IPS-18a (cell line): ENCODE measurements around the gene DNAI2.
"Not testable (repeated sequence)": the region's sequence is repeated elsewhere in the genome, so short reads cannot be mapped to it uniquely, and the experiment has no call there.

Source experiments
- H3K27ac ChIP-seq: one replicate; pipeline ENCODE4 v1.5.1; 2013; ENCODE audit warnings: low read length
- H3K27me3 ChIP-seq: one replicate; pipeline ENCODE4 v1.6.1; 2013; ENCODE audit warnings: mild to moderate bottlenecking, low read length; ENCODE audit not compliant: control insufficient read depth, insufficient read depth
- H3K36me3 ChIP-seq: one replicate; pipeline ENCODE4 v1.6.1; 2013; ENCODE audit warnings: low read depth, low read length; ENCODE audit not compliant: control insufficient read depth
- H3K4me1 ChIP-seq: one replicate; pipeline ENCODE4 v1.6.1; 2013; ENCODE audit warnings: low read depth, low read length; ENCODE audit not compliant: control insufficient read depth
- H3K4me3 ChIP-seq: one replicate; pipeline ENCODE4 v1.5.1; 2013; ENCODE audit warnings: low read length
- H3K9ac ChIP-seq: one replicate; pipeline ENCODE4 v1.6.1; 2013; ENCODE audit warnings: mild to moderate bottlenecking, low read length, moderate library complexity
- H3K9me3 ChIP-seq: one replicate; pipeline ENCODE4 v1.6.1; 2013; ENCODE audit warnings: low read depth, low read length; ENCODE audit not compliant: control insufficient read depth

DNAI2 gene

GRCh38 chr17:74279617-74280016 lies 5.6 kb downstream of the DNAI2 start:
- H3K4me3 ChIP-seq, H3K27me3 ChIP-seq, H3K9ac ChIP-seq, H3K9me3 ChIP-seq, H3K27ac ChIP-seq, H3K36me3 ChIP-seq, H3K4me1 ChIP-seq: not testable (repeated sequence)

GRCh38 chr17:74280093-74280513 lies 6.1 kb downstream of the DNAI2 start:
- Histone ChIP-seq H3K36me3 (no peaks in the 10 kb centered on the region), H3K4me3 (no peak overlapping the region), H3K4me1 (peaks cover 2% of the 10 kb centered on the region), H3K9ac (no peak overlapping the region), H3K27me3 (peaks cover 3% of the 10 kb centered on the region), H3K27ac (no peak overlapping the region), H3K9me3 (no peaks in the 10 kb centered on the region)

DNA sequence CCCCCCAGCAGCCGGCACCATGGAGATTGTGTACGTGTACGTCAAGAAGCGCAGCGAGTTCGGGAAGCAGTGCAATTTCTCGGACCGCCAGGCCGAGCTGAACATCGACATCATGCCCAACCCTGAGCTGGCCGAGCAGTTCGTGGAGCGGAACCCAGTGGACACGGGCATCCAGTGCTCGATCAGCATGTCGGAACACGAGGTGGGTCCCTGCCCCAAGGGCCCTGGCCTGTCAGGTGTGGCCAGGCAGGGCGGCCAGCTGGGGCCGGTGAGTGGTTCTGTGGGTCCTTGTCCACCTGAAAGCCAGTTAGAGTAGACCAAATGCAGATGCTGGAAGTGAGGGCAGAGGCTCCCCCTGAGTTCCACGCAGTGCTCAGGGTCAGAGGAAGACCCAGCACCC lies 7.8 kb downstream of the DNAI2 start:
- Histone ChIP-seq H3K27ac (no peak overlapping the region), H3K27me3 (no peaks in the 10 kb centered on the region), H3K4me3 (no peak overlapping the region), H3K36me3 (no peaks in the 10 kb centered on the region), H3K9me3 (no peaks in the 10 kb centered on the region), H3K4me1 (peaks cover 5% of the 10 kb centered on the region), H3K9ac (no peak overlapping the region)

GRCh38 chr17:74282274-74282586 lies 8.2 kb downstream of the DNAI2 start:
- not testable (repeated sequence) for H3K36me3 ChIP-seq, H3K27ac ChIP-seq, H3K9me3 ChIP-seq, H3K27me3 ChIP-seq, H3K4me1 ChIP-seq, H3K4me3 ChIP-seq, H3K9ac ChIP-seq

DNA sequence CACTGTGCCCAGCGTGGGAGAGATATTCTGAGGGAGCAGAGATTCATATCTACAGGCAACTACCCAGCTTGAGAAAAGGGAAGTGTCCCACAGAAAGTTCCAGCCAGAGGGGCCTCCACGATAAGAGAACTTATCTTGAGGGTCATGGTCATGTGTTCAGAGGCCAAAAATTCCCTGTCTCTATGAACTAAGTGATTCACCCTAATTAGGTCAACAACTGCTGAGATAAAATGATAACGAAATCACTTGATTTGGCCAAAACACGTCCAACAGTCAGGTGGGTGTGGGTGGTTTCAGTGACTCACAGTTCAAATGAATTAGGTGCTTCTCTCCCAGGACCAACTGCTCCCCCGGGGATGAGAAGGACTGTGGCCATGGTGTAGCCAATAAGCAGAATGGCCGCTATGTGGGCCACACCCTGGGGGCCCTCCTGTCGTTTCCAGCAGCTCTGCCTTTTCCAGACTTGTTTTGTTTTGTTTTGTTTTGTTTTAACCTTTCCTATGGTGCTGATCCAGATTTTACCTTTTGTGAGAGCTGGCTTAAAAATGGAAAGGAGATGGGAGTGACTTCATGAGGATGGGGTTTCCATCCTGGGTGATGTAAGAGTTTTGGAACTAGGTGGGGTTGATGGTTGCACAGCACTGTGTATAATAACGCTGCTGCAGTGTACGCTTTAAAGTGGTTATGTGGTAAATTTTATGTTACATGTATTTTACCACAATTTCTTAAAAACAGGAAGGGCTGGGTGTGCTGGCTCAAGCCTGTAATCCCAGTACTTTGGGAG lies 8.7 kb downstream of the DNAI2 start:
- Histone ChIP-seq H3K9ac (no peak overlapping the region), H3K4me3 (no peak overlapping the region), H3K27ac (no peak overlapping the region), H3K4me1 (peaks cover 5% of the 10 kb centered on the region), H3K27me3 (no peaks in the 10 kb centered on the region), H3K9me3 (no peaks in the 10 kb centered on the region), H3K36me3 (no peaks in the 10 kb centered on the region)

- no peaks in the 10 kb centered on the region for H3K27me3 ChIP-seq
- no peak overlapping the region for H3K27ac ChIP-seq
- H3K9ac ChIP-seq, result no peak overlapping the region
- no peaks in the 10 kb centered on the region for H3K9me3 ChIP-seq
- no peaks in the 10 kb centered on the region for H3K36me3 ChIP-seq
- no peak overlapping the region for H3K4me3 ChIP-seq
- peaks cover 5% of the 10 kb centered on the region for H3K4me1 ChIP-seq
These were observed 9.3 kb downstream of the DNAI2 start for GRCh38 chr17:74283371-74283673.

- no peak overlapping the region for H3K4me3 ChIP-seq
- no peak overlapping the region for H3K27ac ChIP-seq
- H3K27me3 ChIP-seq, result no peaks in the 10 kb centered on the region
- peaks cover 5% of the 10 kb centered on the region for H3K4me1 ChIP-seq
- H3K36me3 ChIP-seq, result no peaks in the 10 kb centered on the region
- H3K9me3 ChIP-seq, result no peaks in the 10 kb centered on the region
- no peak overlapping the region for H3K9ac ChIP-seq
These were observed 13.1 kb downstream of the DNAI2 start for GRCh38 chr17:74287031-74287602.

DNA sequence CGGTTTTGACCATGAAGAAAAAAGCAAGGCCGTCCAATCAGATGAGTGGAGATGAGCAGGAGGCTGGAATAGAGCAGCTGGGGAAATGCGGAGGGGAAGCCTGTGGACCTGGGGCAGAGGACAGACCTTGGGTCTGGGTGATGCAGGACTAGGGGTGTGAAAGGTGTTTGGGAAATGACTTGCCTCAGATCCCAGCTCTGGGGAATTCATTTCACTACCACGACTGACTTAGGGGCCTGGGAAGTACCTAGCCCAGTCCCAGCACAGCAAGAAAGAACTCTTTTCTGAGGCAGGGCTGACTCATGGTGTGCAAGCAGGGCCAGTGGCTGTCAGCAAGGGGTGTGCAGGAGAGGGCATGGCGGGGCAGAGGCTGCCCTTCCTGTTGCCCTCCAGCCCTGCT lies 14.8 kb downstream of the DNAI2 start:
- no peak overlapping the region for H3K4me3 ChIP-seq
- no peaks in the 10 kb centered on the region for H3K27me3 ChIP-seq

DNA sequence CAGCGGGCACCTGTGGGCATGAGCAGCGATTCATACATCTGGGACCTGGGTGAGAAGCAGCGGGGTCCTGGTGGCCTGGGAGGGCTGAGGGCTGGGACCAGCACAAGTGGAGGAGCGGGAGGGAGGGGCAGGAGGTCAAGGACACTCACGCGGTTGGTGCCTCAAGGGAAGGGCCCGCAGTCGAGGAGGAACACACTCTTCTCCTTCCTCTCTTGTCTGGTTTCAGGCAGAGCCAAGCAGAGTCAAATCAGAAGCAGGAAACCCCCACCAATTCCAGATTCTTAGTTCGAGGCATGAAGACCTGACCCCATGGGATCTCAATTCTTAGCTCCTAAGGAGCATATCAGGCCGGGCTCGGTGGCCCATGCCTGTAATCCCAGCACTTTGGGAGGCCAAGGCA lies 15.7 kb downstream of the DNAI2 start:
- H3K36me3 ChIP-seq, result no peaks in the 10 kb centered on the region
- H3K4me1 ChIP-seq, result peaks cover 5% of the 10 kb centered on the region
- no peak overlapping the region for H3K4me3 ChIP-seq
- no peaks in the 10 kb centered on the region for H3K27me3 ChIP-seq
- no peak overlapping the region for H3K9ac ChIP-seq
- H3K27ac ChIP-seq, result no peak overlapping the region
- no peaks in the 10 kb centered on the region for H3K9me3 ChIP-seq

More for the DNA sequence above, 14.8 kb downstream of the DNAI2 start:
- H3K4me1 ChIP-seq, result peaks cover 5% of the 10 kb centered on the region
- H3K36me3 ChIP-seq, result no peaks in the 10 kb centered on the region
- H3K9me3 ChIP-seq, result no peaks in the 10 kb centered on the region
- no peak overlapping the region for H3K27ac ChIP-seq
- H3K9ac ChIP-seq, result no peak overlapping the region

DNA sequence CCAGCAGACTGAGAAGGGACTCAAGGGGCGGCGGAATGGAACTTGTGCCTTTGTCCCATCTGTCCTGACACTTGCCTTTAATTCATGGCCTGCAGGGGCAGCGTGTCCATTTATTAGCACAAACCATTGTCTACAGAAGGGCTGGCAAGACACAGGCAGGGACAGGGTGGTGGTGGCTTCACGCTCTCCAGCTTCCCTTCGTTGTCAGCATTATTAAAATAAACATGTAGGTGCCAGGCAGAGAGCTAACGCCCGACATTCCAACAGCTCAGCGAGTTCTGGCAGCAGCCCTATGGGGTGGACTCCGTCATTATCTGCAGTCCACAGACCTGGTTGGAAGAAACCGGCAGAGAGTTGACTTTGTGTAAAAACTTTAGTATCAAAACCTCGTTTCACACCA lies 16.3 kb downstream of the DNAI2 start:
- peaks cover under 1% of the 10 kb centered on the region for H3K4me1 ChIP-seq
- H3K9ac ChIP-seq, result no peak overlapping the region
- no peak overlapping the region for H3K27ac ChIP-seq
- H3K4me3 ChIP-seq, result no peak overlapping the region
- H3K36me3 ChIP-seq, result no peaks in the 10 kb centered on the region
- no peaks in the 10 kb centered on the region for H3K27me3 ChIP-seq
- no peaks in the 10 kb centered on the region for H3K9me3 ChIP-seq

- Histone ChIP-seq H3K9me3 (no peaks in the 10 kb centered on the region), H3K4me3 (no peak overlapping the region), H3K36me3 (no peaks in the 10 kb centered on the region), H3K27ac (no peak overlapping the region), H3K27me3 (no peaks in the 10 kb centered on the region), H3K9ac (no peak overlapping the region), H3K4me1 (no peaks in the 10 kb centered on the region)
These were observed 18.5 kb downstream of the DNAI2 start for GRCh38 chr17:74292495-74292894.
